Fibroblast of peridontal ligament (primary cell): ENCODE measurements around the gene GGT7.
"Not testable (repeated sequence)": the region's sequence is repeated elsewhere in the genome, so short reads cannot be mapped to it uniquely, and the experiment has no call there.

Experiments used
- DNase-seq: peaks from one replicate; pipeline ENCODE4 v3.0.0-alpha.2; 2010; ENCODE audit errors: extremely low read depth

The GGT7 gene

DNA sequence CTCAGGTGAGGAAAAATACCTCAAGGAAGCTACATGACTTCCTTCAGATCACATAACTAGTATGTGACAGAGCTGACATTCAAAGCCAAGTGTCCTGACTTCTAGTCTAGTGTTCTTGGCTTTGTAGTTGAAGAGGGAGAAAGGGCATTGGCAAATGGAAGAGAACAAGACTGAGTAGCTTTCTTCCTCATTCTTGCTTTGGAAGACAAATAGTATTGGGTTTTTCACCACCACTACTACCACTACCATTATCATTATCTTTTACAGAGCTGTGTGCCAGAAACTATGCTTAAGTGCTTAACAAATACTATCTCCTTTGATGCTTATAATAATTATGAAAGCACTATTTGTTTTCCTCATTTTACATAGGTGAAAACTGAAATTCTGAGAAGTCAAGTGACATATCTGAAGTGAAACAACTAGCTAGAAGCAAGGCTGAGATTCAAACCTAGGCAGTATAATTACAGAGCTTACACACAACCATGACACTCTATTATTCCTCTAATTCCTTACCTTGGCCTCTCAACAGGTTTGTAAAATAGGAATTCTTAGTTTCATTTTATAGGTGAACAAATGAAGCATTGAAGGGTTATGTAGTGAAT is 10.5 kb upstream of the GGT7 start:
- no peak for DNase-seq

GRCh38 chr20:34881689-34882088 is 9.0 kb upstream of the GGT7 start:
- DNase-seq: no peak

GRCh38 chr20:34880971-34881370 is 8.3 kb upstream of the GGT7 start:
- DNase-seq: not testable (repeated sequence)

GRCh38 chr20:34880215-34880850 is 7.7 kb upstream of the GGT7 start:
- no peak for DNase-seq

- peak; percentile 97 for DNase-seq
Measured at GRCh38 chr20:34876406-34877282, 4.0 kb upstream of the GGT7 start, which contains the start of gene ACSS2. TSS of gene ACSS2 (plus strand) at chr20:34876612. CDS start at chr20:34876646, 34 bp downstream.

DNA sequence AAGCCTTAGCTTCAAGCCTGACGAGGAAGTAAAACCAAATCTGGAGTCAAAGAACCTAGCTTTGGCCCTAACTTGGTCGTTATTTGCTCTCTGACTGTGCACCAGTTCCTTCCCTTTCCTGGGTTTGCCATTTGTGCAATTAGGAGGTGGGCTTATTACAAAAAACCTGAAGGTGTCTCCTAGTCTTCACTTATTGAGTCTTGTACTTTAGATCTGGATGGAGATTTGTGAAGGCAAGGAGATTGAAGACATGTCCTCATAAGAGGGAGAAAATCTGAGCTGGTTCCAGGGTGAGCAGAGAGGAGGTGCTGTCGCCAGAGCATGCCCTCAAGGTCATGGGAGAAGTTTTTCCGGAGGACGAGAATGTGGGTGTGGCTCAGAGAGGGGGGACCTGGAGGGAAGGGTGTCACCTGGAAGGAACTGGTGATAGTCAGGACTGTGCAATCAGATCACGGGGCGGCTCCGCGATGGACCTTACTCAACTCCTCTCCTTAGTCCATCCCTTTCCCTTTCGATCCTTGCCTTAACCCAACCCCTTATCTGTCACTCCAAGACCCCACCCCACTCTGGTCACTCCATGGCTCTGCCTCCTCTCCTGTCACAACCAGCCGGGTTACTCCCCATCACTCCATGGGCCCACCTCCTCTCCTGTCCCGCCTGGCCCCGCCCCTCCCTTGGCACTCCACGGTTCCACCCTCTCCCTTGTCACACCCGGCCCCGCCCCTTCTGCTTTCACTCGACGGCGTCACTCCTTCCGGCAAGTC is 3.2 kb upstream of the GGT7 start:
- no peak for DNase-seq

DNA sequence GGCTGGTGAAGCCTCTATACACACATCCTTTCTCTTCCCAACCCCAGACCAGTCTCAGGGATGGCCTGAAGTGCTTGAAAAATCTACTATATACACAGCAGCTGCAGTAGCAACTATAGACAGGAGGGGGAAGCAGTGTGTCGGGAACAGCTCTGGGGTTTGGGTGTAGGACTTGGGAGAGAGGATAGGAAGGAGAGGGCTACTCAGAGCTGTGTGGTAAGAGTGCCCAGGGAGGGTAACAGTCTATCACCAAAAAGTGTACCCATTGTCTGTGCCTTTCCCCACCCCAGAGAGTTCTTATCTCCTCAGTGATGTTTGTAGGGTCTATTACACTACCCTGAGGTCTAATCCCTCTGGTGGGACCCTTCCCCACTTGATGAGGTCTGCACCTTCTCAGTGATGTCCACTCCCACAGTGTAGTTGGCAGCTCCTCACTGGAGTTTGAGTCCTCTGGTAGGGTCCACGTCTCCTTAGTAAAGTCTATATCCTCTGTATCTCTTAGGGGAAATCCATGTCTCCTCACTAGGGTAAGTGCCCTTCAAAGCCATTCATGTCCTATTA is 1.5 kb upstream of the GGT7 start:
- DNase-seq: peak; percentile 93

- DNase-seq: no peak
Measured at GRCh38 chr20:34873583-34874093, 982 bp upstream of the GGT7 start.

GRCh38 chr20:34871966-34872621 is 562 bp downstream of the GGT7 start:
- no peak for DNase-seq

GRCh38 chr20:34871320-34871926 is 1.2 kb downstream of the GGT7 start:
- DNase-seq: no peak

GRCh38 chr20:34864216-34864615 is 8.4 kb downstream of the GGT7 start:
- no peak for DNase-seq

GRCh38 chr20:34863421-34863965 is 9.2 kb downstream of the GGT7 start:
- no peak for DNase-seq

DNA sequence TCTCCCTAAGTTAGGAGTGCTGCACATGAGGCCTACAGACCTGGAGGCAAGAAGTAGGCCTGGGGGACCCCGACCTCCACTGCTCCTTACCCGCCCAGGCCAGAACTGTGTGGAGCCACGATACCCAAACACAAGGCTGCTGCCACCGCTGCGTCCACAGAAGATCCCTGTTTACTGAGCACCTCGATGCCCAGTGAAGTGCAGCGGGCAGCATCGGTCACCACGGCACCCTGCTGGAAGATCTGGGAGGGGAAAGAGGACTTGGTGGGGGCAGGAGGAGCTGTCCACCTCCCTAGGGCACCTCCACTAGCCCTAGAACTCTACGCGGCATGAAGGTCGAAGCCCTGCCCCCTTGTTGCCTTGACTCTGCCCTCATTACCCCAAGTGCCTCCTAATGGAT is 9.9 kb downstream of the GGT7 start:
- DNase-seq: no peak

DNA sequence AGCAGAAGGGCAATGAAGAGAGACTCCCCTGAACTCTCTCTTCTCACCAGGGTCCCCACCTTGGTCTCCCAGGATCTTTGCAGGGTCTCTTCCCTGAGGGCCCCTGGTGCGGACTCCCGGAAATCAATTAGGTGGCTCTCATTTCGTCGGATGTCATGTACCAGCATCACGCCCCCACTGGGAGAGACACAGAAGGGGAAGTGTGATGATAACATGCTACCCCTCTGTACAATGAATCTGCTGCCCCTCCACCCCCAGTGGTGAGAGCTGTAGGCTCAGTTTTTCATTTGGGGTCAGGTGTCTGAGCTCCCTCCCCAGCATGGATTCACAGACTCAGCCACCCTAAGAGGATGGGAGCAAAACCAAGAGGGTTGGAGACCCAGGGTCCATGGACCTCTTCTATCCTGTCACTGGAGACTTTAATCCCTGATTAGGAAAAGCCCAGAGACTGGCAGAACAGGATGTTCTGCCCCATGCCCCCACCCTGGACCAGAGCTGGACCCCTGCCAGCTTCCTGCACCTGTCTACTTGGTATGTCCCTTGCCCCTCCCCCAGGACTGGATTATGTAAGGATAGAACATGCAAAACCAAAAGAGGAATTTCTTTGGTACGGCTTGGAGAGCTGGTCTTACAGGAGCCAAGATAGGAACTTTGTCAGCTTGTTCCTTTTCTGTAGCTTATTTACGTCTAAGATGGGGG is 11.1 kb downstream of the GGT7 start:
- DNase-seq: no peak

DNA sequence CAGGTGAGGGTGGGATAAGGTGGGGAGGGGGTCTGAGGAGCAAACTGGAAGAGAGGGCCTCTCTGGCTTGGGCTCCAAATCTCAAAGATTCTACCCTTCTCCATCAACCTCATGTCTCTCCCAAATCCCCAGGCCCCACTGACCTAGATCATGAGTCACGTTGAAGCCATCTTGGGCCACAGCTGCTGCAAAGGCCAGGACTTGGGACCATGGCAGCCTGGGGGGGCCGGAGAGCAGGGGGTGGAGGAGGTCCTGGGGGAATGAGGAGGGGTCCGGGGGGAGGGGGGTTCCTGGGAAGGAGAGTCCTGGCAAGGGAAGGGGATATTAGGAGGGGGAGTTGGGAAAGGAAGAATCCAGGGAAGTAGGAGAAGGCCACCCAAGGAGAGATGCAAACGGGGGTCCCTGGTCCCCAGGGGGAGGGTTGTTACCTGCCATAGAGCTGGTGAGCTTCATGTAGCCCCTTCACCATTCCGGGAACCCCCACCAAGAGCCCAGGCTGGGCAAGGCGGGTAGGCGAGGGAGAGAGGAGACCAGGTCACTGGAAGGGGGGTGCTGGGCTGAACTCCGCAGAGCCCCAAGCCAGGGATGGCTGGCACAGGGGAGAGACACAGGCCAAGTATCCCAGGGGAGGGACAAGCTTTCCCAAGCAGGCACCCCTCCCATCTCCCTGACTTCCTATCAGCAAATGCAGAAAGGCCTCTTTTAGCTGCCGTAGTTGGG is 12.7 kb downstream of the GGT7 start:
- no peak for DNase-seq

DNA sequence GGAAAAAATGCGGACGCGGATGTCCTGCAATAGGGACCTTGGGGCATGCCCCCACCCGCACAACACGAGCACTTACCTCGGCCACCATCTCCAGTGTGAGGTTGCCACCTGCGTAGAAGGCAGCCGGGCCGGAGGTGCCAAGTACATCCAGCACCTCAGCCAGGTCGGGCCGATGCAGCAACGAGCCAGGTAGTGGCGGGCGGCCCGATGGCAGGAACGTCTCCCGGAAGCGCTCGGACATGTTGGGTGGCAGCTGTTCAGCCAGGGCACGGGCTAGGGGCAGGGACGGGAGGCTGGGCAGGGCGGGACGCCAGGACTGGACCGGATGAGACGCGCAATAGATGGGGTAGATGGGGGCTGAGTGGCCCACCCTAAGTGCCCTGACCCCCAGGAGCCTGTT is 13.3 kb downstream of the GGT7 start:
- no peak for DNase-seq

DNA sequence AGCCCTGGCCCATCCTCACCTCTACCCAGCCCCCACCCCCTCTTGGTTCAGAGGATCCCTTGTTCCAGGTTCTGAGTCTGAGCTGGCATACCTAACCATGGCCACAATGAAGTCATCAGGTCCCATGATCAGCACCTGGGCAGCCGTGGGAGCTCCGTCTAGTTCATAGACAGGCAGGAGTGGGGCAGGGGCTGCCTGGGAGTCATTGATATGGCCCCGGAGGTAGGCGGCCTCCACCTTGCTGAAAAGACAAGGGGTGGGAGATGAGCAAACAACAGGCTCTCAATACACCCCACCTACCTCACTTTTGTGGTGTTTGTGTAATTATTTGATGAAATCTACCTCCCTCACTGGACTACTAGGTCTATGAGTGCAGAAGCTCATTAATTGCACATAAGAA is 20.4 kb downstream of the GGT7 start:
- DNase-seq: no peak

- no peak for DNase-seq
Measured at GRCh38 chr20:34850969-34851368, 21.7 kb downstream of the GGT7 start.

DNA sequence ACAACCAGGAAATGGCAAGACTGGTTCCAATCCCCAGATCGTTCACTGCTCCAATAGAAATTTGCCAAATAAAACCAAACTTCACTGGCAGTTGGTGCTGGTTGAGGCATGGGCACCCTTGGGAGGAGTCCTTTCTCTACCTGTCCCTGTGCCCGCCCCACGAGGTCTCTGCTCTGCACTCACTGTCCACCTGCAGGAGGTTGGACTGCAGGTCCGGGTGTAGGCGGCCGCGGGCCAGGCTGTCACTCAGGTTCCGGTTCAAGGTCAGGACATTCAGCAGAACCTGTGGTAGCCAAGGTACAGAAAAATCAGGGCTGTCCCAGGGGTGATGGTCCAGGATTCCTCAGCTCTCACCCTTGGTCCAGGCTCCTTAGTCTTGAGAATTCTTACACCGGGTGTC is 22.9 kb downstream of the GGT7 start:
- DNase-seq: no peak
